DND-41 (cell line): ENCODE data around the gene TMEM11.
"Not testable (repeated sequence)": the region's sequence is repeated elsewhere in the genome, so short reads cannot be mapped to it uniquely, and the experiment has no call there.

Experiments used
- EZH2 ChIP-seq: IDR thresholded peaks from 3 replicates; pipeline ENCODE4 v1.6.1; 2012; ENCODE audit warnings: borderline replicate concordance, low read depth, mild to moderate bottlenecking, moderate library complexity, low read length, inconsistent platforms; ENCODE audit not compliant: severe bottlenecking
- TF ChIP-seq, protein P1 (sequence below): IDR thresholded peaks from 2 replicates; pipeline ENCODE4 v1.5.1; 2012; ENCODE audit warnings: borderline replicate concordance, low read length, moderate library complexity, mild to moderate bottlenecking; ENCODE audit not compliant: poor library complexity, severe bottlenecking; ENCODE audit errors: extremely low read depth

DNA sequence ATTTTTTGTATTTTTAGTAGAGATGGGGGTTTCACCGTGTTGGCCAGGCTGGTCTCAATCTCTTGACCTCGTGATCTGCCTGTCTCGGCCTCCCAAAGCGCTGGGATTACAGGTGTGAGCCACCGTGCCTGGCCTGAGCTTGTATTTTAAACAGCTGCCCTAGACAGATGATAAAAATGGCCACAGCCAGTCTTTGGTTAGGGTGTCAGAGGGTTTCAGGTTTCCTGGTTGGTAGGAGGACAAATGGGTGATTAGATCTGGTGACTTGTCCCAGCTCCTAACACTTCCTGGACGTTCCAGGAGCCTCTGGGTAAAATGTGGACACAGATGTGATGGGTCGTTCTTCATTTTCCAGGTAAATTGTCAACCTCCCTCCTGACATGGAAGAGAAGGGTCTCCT is 21.5 kb downstream of the TMEM11 start:
- TF ChIP-seq, protein P1, sequence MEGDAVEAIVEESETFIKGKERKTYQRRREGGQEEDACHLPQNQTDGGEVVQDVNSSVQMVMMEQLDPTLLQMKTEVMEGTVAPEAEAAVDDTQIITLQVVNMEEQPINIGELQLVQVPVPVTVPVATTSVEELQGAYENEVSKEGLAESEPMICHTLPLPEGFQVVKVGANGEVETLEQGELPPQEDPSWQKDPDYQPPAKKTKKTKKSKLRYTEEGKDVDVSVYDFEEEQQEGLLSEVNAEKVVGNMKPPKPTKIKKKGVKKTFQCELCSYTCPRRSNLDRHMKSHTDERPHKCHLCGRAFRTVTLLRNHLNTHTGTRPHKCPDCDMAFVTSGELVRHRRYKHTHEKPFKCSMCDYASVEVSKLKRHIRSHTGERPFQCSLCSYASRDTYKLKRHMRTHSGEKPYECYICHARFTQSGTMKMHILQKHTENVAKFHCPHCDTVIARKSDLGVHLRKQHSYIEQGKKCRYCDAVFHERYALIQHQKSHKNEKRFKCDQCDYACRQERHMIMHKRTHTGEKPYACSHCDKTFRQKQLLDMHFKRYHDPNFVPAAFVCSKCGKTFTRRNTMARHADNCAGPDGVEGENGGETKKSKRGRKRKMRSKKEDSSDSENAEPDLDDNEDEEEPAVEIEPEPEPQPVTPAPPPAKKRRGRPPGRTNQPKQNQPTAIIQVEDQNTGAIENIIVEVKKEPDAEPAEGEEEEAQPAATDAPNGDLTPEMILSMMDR = not testable (repeated sequence)
- TF ChIP-seq EZH2 = not testable (repeated sequence)
